HEK293 (cell line): Measurements from ENCODE around the gene HNRNPUL1.

Experiments used
- GLI2 ChIP-seq: fragments of 450-650 bp; formaldehyde crosslinking; IDR thresholded peaks from 2 replicates; pipeline ENCODE4; 2017; ENCODE audit warnings: missing biosample characterization, missing genetic modification characterization, low read depth, borderline replicate concordance
- SP2 ChIP-seq: fragments of 450-650 bp; formaldehyde crosslinking; IDR thresholded peaks from 2 replicates; pipeline ENCODE4 v1.5.1; 2016; ENCODE audit warnings: missing biosample characterization, missing genetic modification characterization
- ZBTB11 ChIP-seq: fragments of 450-650 bp; formaldehyde crosslinking; conservative IDR thresholded peaks from 2 replicates; pipeline ENCODE4 v1.5.1; 2016; ENCODE audit warnings: low read depth, missing biosample characterization, missing genetic modification characterization
- ZBTB6 ChIP-seq: fragments of 450-650 bp; formaldehyde crosslinking; IDR thresholded peaks from 2 replicates; pipeline ENCODE4 v1.5.1; 2017; ENCODE audit warnings: missing biosample characterization, missing genetic modification characterization
- ZNF266 ChIP-seq: fragments of 450-650 bp; formaldehyde crosslinking; IDR thresholded peaks from 2 replicates; pipeline ENCODE4 v1.5.1; 2016; ENCODE audit warnings: missing biosample characterization, missing genetic modification characterization, low read depth
- ZNF391 ChIP-seq: fragments of 450-650 bp; formaldehyde crosslinking; IDR thresholded peaks from 2 replicates; pipeline ENCODE4 v1.5.1; 2016; ENCODE audit warnings: low read depth, missing biosample characterization, missing genetic modification characterization, borderline replicate concordance
- ZNF416 ChIP-seq: fragments of 450-650 bp; formaldehyde crosslinking; IDR thresholded peaks from 2 replicates; pipeline ENCODE4 v1.5.1; 2016; ENCODE audit warnings: missing biosample characterization, missing genetic modification characterization
- ZNF518A ChIP-seq: fragments of 450-650 bp; formaldehyde crosslinking; conservative IDR thresholded peaks from 2 replicates; pipeline ENCODE4 v1.5.1; 2016; ENCODE audit warnings: low read depth, missing biosample characterization, missing genetic modification characterization
- ZNF555 ChIP-seq: fragments of 450-650 bp; formaldehyde crosslinking; conservative IDR thresholded peaks from 2 replicates; pipeline ENCODE4 v1.5.1; 2017; ENCODE audit warnings: missing biosample characterization, mild to moderate bottlenecking, missing genetic modification characterization, inconsistent platforms
- ZNF621 ChIP-seq: fragments of 450-650 bp; formaldehyde crosslinking; IDR thresholded peaks from 2 replicates; pipeline ENCODE4 v1.5.1; 2017; ENCODE audit warnings: missing biosample characterization, missing genetic modification characterization
- ZNF777 ChIP-seq: fragments of 450-650 bp; formaldehyde crosslinking; IDR thresholded peaks from 2 replicates; pipeline ENCODE4 v1.5.1; 2017; ENCODE audit warnings: missing biosample characterization, missing genetic modification characterization, borderline replicate concordance
- ZXDB ChIP-seq: fragments of 450-650 bp; formaldehyde crosslinking; IDR thresholded peaks from 2 replicates; pipeline ENCODE4 v1.5.1; 2016; ENCODE audit warnings: missing biosample characterization, missing genetic modification characterization
- TF ChIP-seq, protein P1 (sequence below): fragments of 450-650 bp; formaldehyde crosslinking; IDR thresholded peaks from 2 replicates; pipeline ENCODE4 v1.5.1; 2017; ENCODE audit warnings: missing biosample characterization, missing genetic modification characterization
- TF ChIP-seq, protein P2 (sequence below): fragments of 450-650 bp; formaldehyde crosslinking; IDR thresholded peaks from 2 replicates; pipeline ENCODE4 v1.5.1; 2016; ENCODE audit warnings: missing biosample characterization, missing genetic modification characterization, borderline replicate concordance
- TF ChIP-seq, protein P3 (sequence below): fragments of 450-650 bp; formaldehyde crosslinking; IDR thresholded peaks from 2 replicates; pipeline ENCODE4 v1.5.0; 2017; ENCODE audit warnings: missing biosample characterization, missing genetic modification characterization, borderline replicate concordance
- TF ChIP-seq, protein P4 (sequence below): IDR thresholded peaks from 2 replicates; pipeline ENCODE4 v1.6.1; 2011; ENCODE audit warnings: mild to moderate bottlenecking, low read depth, low read length, borderline replicate concordance
- TF ChIP-seq, protein P5 (sequence below): fragments of 450-650 bp; formaldehyde crosslinking; IDR thresholded peaks from 2 replicates; pipeline ENCODE4 v1.5.1; 2017; ENCODE audit warnings: missing biosample characterization, missing genetic modification characterization

The HNRNPUL1 gene

GRCh38 chr19:41352609-41353465, 88.7 kb downstream of the HNRNPUL1 start (continued):
- TF ChIP-seq ZNF518A (tag by site-specific recombination): no peak
- 0 out of 2 replicates have a peak, but pooled peaks have one; percentile 28 for TF ChIP-seq ZBTB11 (tag by site-specific recombination)
- TF ChIP-seq, protein P1, sequence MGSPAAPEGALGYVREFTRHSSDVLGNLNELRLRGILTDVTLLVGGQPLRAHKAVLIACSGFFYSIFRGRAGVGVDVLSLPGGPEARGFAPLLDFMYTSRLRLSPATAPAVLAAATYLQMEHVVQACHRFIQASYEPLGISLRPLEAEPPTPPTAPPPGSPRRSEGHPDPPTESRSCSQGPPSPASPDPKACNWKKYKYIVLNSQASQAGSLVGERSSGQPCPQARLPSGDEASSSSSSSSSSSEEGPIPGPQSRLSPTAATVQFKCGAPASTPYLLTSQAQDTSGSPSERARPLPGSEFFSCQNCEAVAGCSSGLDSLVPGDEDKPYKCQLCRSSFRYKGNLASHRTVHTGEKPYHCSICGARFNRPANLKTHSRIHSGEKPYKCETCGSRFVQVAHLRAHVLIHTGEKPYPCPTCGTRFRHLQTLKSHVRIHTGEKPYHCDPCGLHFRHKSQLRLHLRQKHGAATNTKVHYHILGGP (tag by site-specific recombination): no peak
- TF ChIP-seq, protein P2, sequence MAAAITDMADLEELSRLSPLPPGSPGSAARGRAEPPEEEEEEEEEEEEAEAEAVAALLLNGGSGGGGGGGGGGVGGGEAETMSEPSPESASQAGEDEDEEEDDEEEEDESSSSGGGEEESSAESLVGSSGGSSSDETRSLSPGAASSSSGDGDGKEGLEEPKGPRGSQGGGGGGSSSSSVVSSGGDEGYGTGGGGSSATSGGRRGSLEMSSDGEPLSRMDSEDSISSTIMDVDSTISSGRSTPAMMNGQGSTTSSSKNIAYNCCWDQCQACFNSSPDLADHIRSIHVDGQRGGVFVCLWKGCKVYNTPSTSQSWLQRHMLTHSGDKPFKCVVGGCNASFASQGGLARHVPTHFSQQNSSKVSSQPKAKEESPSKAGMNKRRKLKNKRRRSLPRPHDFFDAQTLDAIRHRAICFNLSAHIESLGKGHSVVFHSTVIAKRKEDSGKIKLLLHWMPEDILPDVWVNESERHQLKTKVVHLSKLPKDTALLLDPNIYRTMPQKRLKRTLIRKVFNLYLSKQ (tag by site-specific recombination): no peak
- no peak for TF ChIP-seq ZNF266 (tag by site-specific recombination)
- 0 out of 2 replicates have a peak, but pooled peaks have one; percentile 7 for TF ChIP-seq ZBTB6 (tag by site-specific recombination)
- TF ChIP-seq, protein P3, sequence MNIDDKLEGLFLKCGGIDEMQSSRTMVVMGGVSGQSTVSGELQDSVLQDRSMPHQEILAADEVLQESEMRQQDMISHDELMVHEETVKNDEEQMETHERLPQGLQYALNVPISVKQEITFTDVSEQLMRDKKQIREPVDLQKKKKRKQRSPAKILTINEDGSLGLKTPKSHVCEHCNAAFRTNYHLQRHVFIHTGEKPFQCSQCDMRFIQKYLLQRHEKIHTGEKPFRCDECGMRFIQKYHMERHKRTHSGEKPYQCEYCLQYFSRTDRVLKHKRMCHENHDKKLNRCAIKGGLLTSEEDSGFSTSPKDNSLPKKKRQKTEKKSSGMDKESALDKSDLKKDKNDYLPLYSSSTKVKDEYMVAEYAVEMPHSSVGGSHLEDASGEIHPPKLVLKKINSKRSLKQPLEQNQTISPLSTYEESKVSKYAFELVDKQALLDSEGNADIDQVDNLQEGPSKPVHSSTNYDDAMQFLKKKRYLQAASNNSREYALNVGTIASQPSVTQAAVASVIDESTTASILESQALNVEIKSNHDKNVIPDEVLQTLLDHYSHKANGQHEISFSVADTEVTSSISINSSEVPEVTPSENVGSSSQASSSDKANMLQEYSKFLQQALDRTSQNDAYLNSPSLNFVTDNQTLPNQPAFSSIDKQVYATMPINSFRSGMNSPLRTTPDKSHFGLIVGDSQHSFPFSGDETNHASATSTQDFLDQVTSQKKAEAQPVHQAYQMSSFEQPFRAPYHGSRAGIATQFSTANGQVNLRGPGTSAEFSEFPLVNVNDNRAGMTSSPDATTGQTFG: no peak
- peak; percentile 53; the same call in 1 of the 2 replicates for TF ChIP-seq ZNF391 (tag by site-specific recombination)
- 0 out of 2 replicates have a peak, but pooled peaks have one; percentile 8 for TF ChIP-seq ZNF777 (tag by site-specific recombination)
- TF ChIP-seq, protein P4, sequence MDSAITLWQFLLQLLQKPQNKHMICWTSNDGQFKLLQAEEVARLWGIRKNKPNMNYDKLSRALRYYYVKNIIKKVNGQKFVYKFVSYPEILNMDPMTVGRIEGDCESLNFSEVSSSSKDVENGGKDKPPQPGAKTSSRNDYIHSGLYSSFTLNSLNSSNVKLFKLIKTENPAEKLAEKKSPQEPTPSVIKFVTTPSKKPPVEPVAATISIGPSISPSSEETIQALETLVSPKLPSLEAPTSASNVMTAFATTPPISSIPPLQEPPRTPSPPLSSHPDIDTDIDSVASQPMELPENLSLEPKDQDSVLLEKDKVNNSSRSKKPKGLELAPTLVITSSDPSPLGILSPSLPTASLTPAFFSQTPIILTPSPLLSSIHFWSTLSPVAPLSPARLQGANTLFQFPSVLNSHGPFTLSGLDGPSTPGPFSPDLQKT: no peak
- peak; percentile 66 for TF ChIP-seq SP2 (tag by site-specific recombination)
- TF ChIP-seq GLI2: no peak
- TF ChIP-seq ZNF555 (tag by site-specific recombination): no peak
- TF ChIP-seq ZNF621: no peak
- TF ChIP-seq, protein P5, sequence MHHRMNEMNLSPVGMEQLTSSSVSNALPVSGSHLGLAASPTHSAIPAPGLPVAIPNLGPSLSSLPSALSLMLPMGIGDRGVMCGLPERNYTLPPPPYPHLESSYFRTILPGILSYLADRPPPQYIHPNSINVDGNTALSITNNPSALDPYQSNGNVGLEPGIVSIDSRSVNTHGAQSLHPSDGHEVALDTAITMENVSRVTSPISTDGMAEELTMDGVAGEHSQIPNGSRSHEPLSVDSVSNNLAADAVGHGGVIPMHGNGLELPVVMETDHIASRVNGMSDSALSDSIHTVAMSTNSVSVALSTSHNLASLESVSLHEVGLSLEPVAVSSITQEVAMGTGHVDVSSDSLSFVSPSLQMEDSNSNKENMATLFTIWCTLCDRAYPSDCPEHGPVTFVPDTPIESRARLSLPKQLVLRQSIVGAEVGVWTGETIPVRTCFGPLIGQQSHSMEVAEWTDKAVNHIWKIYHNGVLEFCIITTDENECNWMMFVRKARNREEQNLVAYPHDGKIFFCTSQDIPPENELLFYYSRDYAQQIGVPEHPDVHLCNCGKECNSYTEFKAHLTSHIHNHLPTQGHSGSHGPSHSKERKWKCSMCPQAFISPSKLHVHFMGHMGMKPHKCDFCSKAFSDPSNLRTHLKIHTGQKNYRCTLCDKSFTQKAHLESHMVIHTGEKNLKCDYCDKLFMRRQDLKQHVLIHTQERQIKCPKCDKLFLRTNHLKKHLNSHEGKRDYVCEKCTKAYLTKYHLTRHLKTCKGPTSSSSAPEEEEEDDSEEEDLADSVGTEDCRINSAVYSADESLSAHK: 0 out of 2 replicates have a peak, but pooled peaks have one; percentile 7
- TF ChIP-seq ZXDB (tag by site-specific recombination): peak; percentile 63; the same call in 1 of the 2 replicates
- TF ChIP-seq ZNF416: no peak
